Erythroblast (primary cell): ENCODE data around the gene C17orf113.
"Not testable (repeated sequence)": the region's sequence is repeated elsewhere in the genome, so short reads cannot be mapped to it uniquely, and the experiment has no call there.

Experiments
- DNase-seq, 2 experiments: peaks; one replicate each; lab custom pipeline; 2025; lab: John Stamatoyannopoulos, UW
- GATA1 ChIP-seq: IDR thresholded peaks from 2 replicates; pipeline ENCODE4 v1.6.1; 2011; ENCODE audit warnings: low read depth, mild to moderate bottlenecking, control low read depth, low read length, moderate library complexity
- POLR2A ChIP-seq: IDR thresholded peaks from 2 replicates; pipeline ENCODE4 v1.6.1; 2011; ENCODE audit warnings: mild to moderate bottlenecking, low read length

C17orf113 gene

DNA sequence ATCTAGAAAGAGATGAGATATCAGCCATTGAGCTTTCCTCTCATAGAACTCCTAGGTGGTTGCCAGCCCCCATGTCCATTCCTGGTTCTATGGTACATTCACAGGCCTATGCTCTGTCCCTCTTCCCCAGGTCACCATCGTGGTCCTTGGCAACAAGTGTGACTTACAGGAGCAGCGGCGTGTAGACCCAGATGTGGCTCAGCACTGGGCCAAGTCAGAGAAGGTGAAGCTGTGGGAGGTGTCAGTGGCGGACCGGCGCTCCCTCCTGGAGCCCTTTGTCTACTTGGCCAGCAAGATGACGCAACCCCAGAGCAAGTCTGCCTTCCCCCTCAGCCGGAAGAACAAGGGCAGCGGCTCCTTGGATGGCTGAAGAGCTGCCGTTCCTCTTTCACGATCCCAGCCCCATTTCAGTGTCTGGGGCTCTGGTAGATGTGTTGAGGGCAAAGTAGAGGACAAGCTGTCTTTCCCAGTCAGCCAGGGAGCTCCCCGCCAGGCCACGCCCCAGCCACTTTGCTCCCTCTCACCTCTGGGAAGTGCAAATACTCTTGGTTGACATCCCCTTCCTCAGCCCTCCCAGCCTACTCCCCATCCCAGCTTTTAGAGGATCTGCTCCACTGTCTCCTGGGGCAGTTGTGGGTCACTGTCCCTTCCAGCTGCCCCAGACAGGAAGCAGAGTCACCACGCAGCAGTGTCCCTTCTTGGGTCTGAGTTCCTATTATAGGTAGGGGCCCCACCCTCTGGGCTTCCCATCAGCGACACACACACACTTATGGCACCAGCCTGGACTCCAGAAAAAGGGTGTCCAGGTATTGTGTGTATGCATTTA, 26.7 kb downstream of the C17orf113 start:
- DNase-seq = no peak
- TF ChIP-seq POLR2A = no peak

DNA sequence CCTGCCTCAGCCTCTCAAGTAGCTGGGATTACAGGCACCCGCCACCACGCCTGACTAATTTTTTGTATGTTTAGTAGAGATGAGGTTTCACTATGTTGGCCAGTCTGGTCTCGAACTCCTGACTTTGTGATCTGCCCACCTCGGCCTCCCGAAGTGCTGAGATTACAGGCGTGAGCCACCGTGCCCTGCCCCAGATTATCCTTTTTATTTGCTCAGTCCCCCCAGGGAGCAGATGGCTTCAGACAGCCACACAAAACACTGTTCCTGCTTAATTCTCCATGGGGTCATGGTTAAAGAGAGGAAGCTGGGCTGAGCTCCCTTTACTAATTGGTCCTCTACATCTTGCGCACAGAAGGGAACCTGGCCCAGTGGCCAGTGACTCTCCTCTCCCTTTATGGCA, 29.6 kb downstream of the C17orf113 start:
- not testable (repeated sequence) for DNase-seq

DNA sequence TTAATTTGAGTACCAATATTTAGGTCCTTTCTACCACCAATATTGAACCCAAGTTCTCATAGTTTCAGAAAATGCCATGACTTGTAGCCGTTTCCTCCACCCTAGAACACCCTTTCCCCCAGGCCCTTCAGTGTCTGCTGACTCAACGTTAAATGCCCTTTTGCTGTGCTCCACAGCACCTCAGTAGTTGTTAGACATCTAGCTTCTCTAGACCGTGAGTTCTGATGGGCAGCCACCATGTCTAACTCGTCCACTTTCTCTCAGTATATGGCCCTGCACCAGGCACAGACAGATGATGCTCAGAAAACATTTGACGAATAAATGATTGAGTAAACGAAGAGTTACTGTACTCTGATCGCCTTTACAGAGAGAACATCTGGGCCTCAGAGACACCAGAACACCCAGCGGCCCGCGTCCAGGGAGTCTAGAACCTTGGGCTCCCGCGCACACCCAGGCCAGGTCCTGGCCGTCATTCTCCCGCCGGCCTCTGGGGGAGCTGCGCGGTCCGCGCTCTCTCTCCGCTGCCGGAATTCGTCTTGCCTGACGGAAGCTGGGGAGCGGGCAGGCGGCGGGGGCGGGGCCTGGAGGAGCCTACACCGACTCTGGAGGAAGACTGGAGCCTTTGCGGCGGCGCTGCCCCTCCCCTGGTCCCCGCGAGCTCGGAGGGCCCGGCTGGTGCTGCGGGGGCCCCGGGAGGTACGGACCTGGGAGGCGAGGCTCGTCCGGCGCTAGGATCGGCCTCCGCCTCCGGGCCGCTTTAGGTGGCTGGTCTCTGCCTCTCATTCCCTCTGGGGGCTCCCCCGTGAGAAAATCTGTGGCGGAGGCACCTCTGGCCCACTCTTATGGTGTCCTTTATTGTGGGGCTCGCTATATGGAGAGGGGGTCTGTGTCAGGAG, 30.6 kb downstream of the C17orf113 start, which contains the start of gene NKIRAS2:
NKIRAS2 (plus strand) TSS at position 582 of the 896 bp plus-strand sequence. CDS start 1,488 bp downstream, outside the sequence.
- DNase-seq = peak; percentile 94 to 96
- TF ChIP-seq GATA1 = no peak
- TF ChIP-seq POLR2A = peak; percentile 60

DNA sequence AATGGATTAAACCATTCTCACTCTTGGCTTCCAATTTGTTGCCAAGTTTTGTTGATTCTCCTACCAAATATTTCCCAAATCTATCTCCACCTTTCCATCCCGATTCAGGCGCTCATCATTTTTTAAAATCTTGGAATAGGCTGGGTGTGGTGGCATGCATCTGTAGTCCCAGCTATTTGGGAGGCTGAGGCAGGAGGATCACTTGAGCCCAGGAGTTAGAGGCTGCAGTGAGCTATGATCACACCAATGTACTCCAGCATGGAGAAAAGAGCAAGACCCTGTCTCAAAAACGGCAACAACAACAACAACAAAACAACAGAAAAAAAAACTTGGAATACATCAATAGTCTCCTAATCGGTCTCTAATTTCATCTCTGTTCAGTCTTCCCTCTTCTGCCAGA, 31.4 kb downstream of the C17orf113 start:
- no peak for DNase-seq
- no peak for TF ChIP-seq GATA1
- no peak for TF ChIP-seq POLR2A

- TF ChIP-seq GATA1 = no peak
- no peak for TF ChIP-seq POLR2A
Observed at GRCh38 chr17:42018339-42018738, 32.1 kb downstream of the C17orf113 start.

DNA sequence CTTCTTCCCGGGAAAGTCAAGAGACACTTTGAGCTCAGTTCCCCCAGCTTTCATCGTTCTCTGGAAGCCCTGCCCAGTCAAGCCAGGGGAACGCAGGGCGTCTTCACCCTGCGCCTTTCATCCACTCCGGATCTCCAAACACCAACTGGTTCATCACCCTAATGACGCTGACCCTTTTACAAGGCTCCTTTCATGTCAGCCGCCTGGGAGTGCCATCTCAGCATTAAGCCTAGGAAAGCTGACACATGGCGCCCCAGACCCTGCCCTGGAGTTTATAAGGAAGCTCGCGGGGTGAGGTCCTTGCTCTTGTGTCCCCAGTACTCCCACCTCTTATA, 32.6 kb downstream of the C17orf113 start:
- TF ChIP-seq GATA1 (no peak), POLR2A (no peak)
- DNase-seq = peak; percentile 80 to 84

More at GRCh38 chr17:42018339-42018738, 32.1 kb downstream of the C17orf113 start:
- peak; percentile 34 to 39 for DNase-seq

DNA sequence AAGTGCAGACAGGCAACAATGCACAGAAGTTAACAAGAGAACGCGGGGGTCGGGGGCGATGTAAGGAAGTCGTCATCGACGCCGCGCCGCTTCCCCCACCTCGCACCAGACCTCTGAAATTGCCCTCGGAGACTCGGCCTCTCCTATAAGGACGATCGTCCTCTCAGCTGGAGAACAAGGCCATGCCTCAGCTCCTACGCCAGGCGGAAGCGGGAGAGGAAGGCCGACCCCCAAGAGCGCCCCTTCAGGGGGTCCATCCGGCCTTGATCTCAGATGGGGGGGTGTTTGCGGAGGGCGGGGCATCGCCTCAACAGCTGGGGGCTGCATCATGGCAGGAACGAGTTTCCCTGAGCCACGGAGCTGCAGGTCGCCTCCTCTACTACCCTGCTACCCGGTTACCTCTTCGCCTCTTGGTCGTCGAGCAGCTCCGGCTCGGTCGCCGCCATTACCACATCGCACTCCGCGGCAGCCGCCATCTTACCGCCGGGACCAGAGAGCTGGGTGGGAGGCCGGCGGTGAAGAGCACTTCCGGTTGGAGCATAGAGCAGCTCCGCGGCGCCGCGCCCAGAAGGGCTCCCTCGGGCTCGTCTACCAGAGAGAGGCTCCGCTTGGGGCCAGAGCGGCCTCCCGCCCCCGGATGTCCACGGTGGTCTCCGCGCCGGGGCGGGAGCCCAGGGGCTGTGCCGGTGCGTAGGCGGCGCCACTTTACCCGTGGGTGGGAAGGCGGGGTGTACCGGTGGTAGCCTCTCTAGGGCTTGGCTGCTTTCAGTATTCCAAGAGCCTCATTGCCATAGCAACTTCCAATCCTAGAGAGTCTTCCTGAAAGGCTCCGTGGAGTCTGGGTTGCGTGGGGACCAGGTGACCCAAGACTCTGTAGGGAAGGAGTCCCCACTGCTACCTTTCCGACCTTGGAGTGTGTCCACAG, 33.2 kb downstream of the C17orf113 start, which contains the start of gene DNAJC7:
DNAJC7 (minus strand) TSS at position 499 of the 925 bp plus-strand sequence; CDS start at position 476, 23 bp downstream.
- peak; percentile 93 to 95 for DNase-seq
- TF ChIP-seq GATA1 (no peak), POLR2A (peak; percentile 90)

GRCh38 chr17:42016411-42016831, 34.0 kb downstream of the C17orf113 start:
- peak; percentile 67 to 76 for DNase-seq
- no peak for TF ChIP-seq GATA1
- no peak for TF ChIP-seq POLR2A

DNA sequence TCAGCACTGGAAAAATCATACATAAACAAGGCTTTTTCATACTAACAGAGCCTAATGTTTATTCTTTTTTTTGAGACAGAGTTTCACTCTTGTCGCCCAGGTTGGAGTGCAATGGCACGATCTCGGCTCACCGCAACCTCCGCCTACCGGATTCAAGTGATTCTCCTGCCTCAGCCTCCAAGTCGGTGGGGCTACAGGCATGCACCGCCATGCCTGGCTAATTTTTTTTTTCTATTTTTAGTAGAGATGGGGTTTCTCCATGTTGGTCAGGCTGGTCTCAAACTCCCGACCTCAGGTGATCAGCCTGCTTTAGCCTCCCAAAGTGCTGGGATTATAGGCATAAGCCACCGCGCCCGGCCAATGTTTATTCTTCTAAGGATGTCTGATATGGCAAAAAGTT, 36.7 kb downstream of the C17orf113 start:
- DNase-seq = not testable (repeated sequence)

DNA sequence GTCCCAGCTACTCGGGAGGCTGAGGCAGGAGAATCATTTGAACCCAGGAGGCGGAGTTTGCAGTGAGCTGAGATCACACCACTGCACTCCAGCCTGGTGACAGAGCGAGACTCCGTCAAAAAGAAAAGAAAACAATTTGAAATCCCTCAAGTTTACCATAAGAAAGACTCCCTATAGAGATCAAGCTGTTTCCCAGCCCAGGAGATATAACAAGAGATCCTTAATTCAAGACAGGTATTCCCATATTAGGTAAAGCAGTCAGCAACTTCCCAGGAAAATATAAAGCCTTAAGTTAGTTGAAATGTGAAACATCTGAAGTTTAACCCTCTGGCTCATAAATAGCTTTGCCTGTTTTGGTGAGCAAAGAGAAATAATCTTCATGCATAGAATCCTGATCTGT, 38.0 kb downstream of the C17orf113 start:
- DNase-seq = not testable (repeated sequence)

DNA sequence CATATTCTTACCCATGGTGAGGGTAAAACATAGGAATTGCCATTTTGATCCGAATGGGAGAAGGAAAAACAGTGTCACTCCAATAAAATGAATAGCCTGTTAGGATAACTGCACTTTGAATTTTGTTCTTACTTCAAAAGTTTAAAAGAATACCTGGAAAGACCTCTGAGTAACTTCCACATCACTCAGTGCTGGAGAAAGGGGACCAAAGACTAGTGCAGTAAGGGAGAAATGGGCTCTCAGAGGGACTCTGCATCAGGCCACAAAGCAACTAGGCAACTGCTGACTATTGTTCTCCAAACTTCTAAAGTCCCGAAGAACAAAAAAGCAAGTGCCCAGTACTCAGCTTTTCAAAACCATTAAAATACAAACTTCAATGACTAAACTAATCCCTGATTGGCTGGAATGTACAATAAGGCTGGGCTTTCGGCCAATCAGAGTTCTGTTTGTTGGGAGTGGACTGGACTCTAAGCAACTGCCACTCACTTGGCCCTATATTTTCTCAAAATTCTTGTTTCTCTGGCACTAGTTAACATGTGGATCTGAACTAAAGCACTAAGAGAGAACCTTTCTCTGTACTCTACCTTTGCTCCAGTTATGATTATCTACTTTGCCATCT, 39.4 kb downstream of the C17orf113 start:
- peak; percentile 63 to 70 for DNase-seq
- TF ChIP-seq POLR2A = no peak
- no peak for TF ChIP-seq GATA1

- DNase-seq = not testable (repeated sequence)
Observed at GRCh38 chr17:42010266-42010680, 40.1 kb downstream of the C17orf113 start.

GRCh38 chr17:42009170-42009569, 41.2 kb downstream of the C17orf113 start:
- no peak for TF ChIP-seq GATA1
- TF ChIP-seq POLR2A = no peak
- peak; percentile 20 to 23 for DNase-seq
